ENCODE data around the gene GPR157. TPM values are rescaled to one million over a fixed set of nuclear protein-coding genes. Genes with fewer than 3 reads are reported as not detected.

GPR157 gene
- total and polyA plus RNA-seq, 10 of the 15 experiments (the other 5 are each of a cell fraction or from before 2014, with no cell fraction given) = 0.66 to 15.9 (median 3.1) TPM

DNA sequence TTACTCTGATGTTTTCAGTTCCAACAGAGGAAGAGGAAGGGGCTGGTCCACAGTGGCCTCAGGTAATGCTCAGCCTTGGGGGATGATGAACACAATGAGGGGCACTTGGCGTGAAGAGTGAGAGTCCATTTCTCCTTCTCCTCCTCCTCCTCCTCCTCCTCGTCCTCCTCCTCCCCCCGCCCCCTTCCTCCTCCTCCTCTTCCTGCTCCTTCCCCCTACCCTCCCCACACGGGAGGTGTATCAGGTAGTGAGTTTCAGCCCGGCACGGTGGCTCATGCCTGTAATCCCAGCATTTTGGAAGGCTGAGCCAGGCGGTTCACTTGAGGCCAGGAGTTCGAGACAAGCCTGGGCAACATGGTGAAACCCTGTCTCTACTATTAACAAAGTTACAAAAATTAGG lies 17.3 kb upstream of the GPR157 start:
- H3K27ac ChIP-seq (ENCODE audit: control insufficient read depth, insufficient read depth) = no peak overlapping the region
- FAIRE-seq (no peak), ATAC-seq (no peak), DNase-seq (ENCODE audit: low read depth, low spot score) (no peak)
- intact Hi-C loops (cut with micrococcal nuclease; ENCODE audit: unreplicated experiment) = no loop called here
- H3K79me2 ChIP-seq (ENCODE audit: control insufficient read depth, insufficient read depth, low read length) = no peaks in the 10 kb centered on the region
- no peak overlapping the region for H2AFZ ChIP-seq (ENCODE audit: control insufficient read depth, low read depth, low read length)
- TF ChIP-seq CEBPB (IDR thresholded peaks at IDR 0.05; ENCODE audit: borderline replicate concordance in 1 of 2, low read depth in 2 of 2, low read length in 2 of 2) = no peak
- ChIA-PET CTCF (interaction anchor here (0.6 to 2.2 kb wide), 7 partner anchors 11 to 88 kb away, joined by 3 to 13 read pairs (median 4); partner anchors contain the start of gene H6PD), RAD21 (ENCODE audit: unreplicated experiment) (interaction anchor here (0.6 to 1.3 kb wide), 3 partner anchors 16 to 90 kb away, joined by 3 to 6 read pairs (median 3); no protein-coding TSS in a partner anchor), SMC1A (ENCODE audit: uncharacterized antibody, unreplicated experiment) (interaction anchor here (2.3 kb wide), 1 partner anchor 11 kb away, joined by 11 read pairs; no protein-coding TSS in a partner anchor), POLR2A (interaction anchor here (1.0 kb wide), 1 partner anchor 16 kb away, joined by 3 read pairs; no protein-coding TSS in a partner anchor)
- no peak overlapping the region for H3K4me2 ChIP-seq (ENCODE audit: control insufficient read depth, insufficient read depth)
- no peaks in the 10 kb centered on the region for H3K9me3 ChIP-seq (replicated peaks; ENCODE audit: control insufficient read depth, insufficient read depth, low read length)
- no peak overlapping the region for H3K4me3 ChIP-seq
- H3K9ac ChIP-seq (ENCODE audit: control insufficient read depth, insufficient read depth, low read length) = no peak overlapping the region
- in situ Hi-C loops (cut with MboI) = no loop called here
- no peaks in the 10 kb centered on the region; the same call in 1 of the 2 replicates for H4K20me1 ChIP-seq (ENCODE audit: control insufficient read depth, insufficient read depth)
- no TSS peak for BruUV-seq (replicated peaks)
- peaks cover 6 to 7% of the 10 kb centered on the region in 2 experiments for H3K36me3 ChIP-seq (ENCODE audit: control insufficient read depth in 2 of 2, insufficient read depth in 2 of 2, low read length in 1 of 2)
- no peaks in the 10 kb centered on the region for H3K27me3 ChIP-seq (replicated peaks in 1 of 2; ENCODE audit: control insufficient read depth in 2 of 2, insufficient read depth in 2 of 2, low read length in 1 of 2)
- WGBS (ENCODE audit: insufficient coverage, insufficient replicate concordance, low lambda C conversion rate, missing lambda C conversion rate) = 87% methylated on average over 3 of the region's 8 CpGs
- peaks cover 17% of the 10 kb centered on the region for H3K4me1 ChIP-seq (ENCODE audit: control insufficient read depth, insufficient read depth, low read length)

GRCh38 chr1:9145714-9146113 lies 16.8 kb upstream of the GPR157 start:
- intact Hi-C loops (cut with micrococcal nuclease; ENCODE audit: unreplicated experiment) = no loop called here
- peaks cover 4 to 6% of the 10 kb centered on the region in 2 experiments; a peak in 3 of 4 replicates for H3K36me3 ChIP-seq (ENCODE audit: control insufficient read depth in 2 of 2, insufficient read depth in 2 of 2, low read length in 1 of 2)
- peaks cover 17% of the 10 kb centered on the region for H3K4me1 ChIP-seq (ENCODE audit: control insufficient read depth, insufficient read depth, low read length)
- no peaks in the 10 kb centered on the region; the same call in 1 of the 2 replicates for H4K20me1 ChIP-seq (ENCODE audit: control insufficient read depth, insufficient read depth)
- DNase-seq (ENCODE audit: low read depth, low spot score) (no peak), ATAC-seq (no peak), FAIRE-seq (no peak)
- in situ Hi-C loops (cut with MboI) = no loop called here
- WGBS (ENCODE audit: insufficient coverage, insufficient replicate concordance, low lambda C conversion rate, missing lambda C conversion rate) = 79% methylated on average over 5 of the region's 5 CpGs
- no peaks in the 10 kb centered on the region for H3K79me2 ChIP-seq (ENCODE audit: control insufficient read depth, insufficient read depth, low read length)
- H3K4me2 ChIP-seq (ENCODE audit: control insufficient read depth, insufficient read depth) = no peak overlapping the region
- no peak overlapping the region for H3K9ac ChIP-seq (ENCODE audit: control insufficient read depth, insufficient read depth, low read length)
- POLR2A ChIA-PET = interaction anchor here (0.7 kb wide), 1 partner anchor 11 kb away, joined by 3 read pairs; no protein-coding TSS in a partner anchor
- H3K27me3 ChIP-seq (replicated peaks in 1 of 2; ENCODE audit: control insufficient read depth in 2 of 2, insufficient read depth in 2 of 2, low read length in 1 of 2) = no peaks in the 10 kb centered on the region
- SMC1A ChIA-PET (ENCODE audit: uncharacterized antibody, unreplicated experiment) = interaction anchor here (2.3 kb wide), 1 partner anchor 11 kb away, joined by 11 read pairs; no protein-coding TSS in a partner anchor
- BruUV-seq (replicated peaks) = no TSS peak
- H3K4me3 ChIP-seq = no peak overlapping the region
- H3K27ac ChIP-seq (ENCODE audit: control insufficient read depth, insufficient read depth) = no peak overlapping the region
- H3K9me3 ChIP-seq (replicated peaks; ENCODE audit: control insufficient read depth, insufficient read depth, low read length) = no peaks in the 10 kb centered on the region
- CTCF ChIA-PET = interaction anchor here (1.3 to 2.2 kb wide), 2 partner anchors 35 to 50 kb away, joined by 6 to 13 read pairs; no protein-coding TSS in a partner anchor
- TF ChIP-seq CBX3 (IDR thresholded peaks at IDR 0.05; ENCODE audit: borderline replicate concordance, low read depth) (no peak), FOXM1 (IDR thresholded peaks at IDR 0.05; ENCODE audit: low read depth, low read length) (0 out of 2 replicates have a peak, but pooled peaks have one; percentile 16), CHD2 (IDR thresholded peaks at IDR 0.05; ENCODE audit: borderline replicate concordance, low read depth, low read length) (no peak)
- RAD21 ChIA-PET (ENCODE audit: unreplicated experiment) = interaction anchor here (0.6 to 1.6 kb wide), 4 partner anchors 13 to 91 kb away, joined by 3 to 6 read pairs (median 3); no protein-coding TSS in a partner anchor
- H2AFZ ChIP-seq (ENCODE audit: control insufficient read depth, low read depth, low read length) = no peak overlapping the region
